HepG2 (cell line): ENCODE measurements around the gene KHK. TPM values are rescaled to one million over a fixed set of nuclear protein-coding genes. Genes with fewer than 3 reads are reported as not detected.

Source experiments
- ATAC-seq: fragments of 200-7000 bp; cut with Tn5 transposase; 3 replicates; pipeline ENCODE4 v1.9.1; 2020; ENCODE audit warnings: mild to moderate bottlenecking, moderate library complexity
- BruUV-seq: library from RNA; stranded (reverse); fragments of 400-500 nt; replicated peaks from 2 replicates; lab custom pipeline; 2021; lab: Mats Ljungman, UMichigan
- CTCF ChIA-PET: fragments of 300-600 bp; formaldehyde crosslinking; extraction: SDS; loops from one replicate; lab custom pipeline; 2021; ENCODE audit warnings: low total read pairs, inconsistent platforms, low intra/inter-chr PET ratio; lab: Yijun Ruan, JAX
- POLR2A ChIA-PET: fragments of 350-600 bp; sonication (Branson Sonifier 250); formaldehyde crosslinking; loops from one replicate; lab custom pipeline; 2020; ENCODE audit warnings: antibody characterized with exemption, inconsistent platforms; lab: Yijun Ruan, JAX
- DNase-seq: peaks from one replicate; pipeline ENCODE4 v3.0.0-alpha.2; 2015; ENCODE audit warnings: low spot score
- FAIRE-seq: peaks from 3 replicates; lab custom pipeline; 2011; peaks lifted over from hg19 to GRCh38; lab: Jason Lieb, UNC
- H2AFZ ChIP-seq: one replicate; pipeline ENCODE4 v1.6.1; 2011; ENCODE audit warnings: low read length, inconsistent platforms
- H3K27ac ChIP-seq: fragments of 300-600 bp; 3 replicates; pipeline ENCODE4 v1.8.0; 2011; ENCODE audit warnings: mixed run types, mild to moderate bottlenecking, mixed read lengths, low read length, inconsistent platforms; ENCODE audit not compliant: insufficient read depth; ENCODE audit errors: extremely low read length
- H3K27me3 ChIP-seq, 2 experiments: fragments of 200-600 bp in 1 of 2; 2 replicates in 1 of 2; 3 replicates in 1 of 2; pipeline versions ENCODE4 v1.6.0 to v1.8.0; 2011; ENCODE audit warnings: low read length in 2 of 2, mild to moderate bottlenecking in 2 of 2, moderate library complexity in 2 of 2, inconsistent platforms in 1 of 2; ENCODE audit not compliant: insufficient read depth in 2 of 2, control insufficient read depth in 1 of 2
- H3K36me3 ChIP-seq, 2 experiments: fragments of 200-600 bp in 1 of 2; replicated peaks in 1 of 2; 2 replicates in 1 of 2; 3 replicates in 1 of 2; pipeline versions ENCODE4 v1.5.1 to v1.8.0; 2011; ENCODE audit warnings: low read length in 2 of 2, inconsistent platforms in 1 of 2; ENCODE audit not compliant: insufficient read depth in 2 of 2, control insufficient read depth in 1 of 2
- H3K4me1 ChIP-seq: 2 replicates; pipeline ENCODE4 v1.5.1; 2012; ENCODE audit warnings: low read length, inconsistent platforms; ENCODE audit not compliant: insufficient read depth
- H3K4me2 ChIP-seq: 2 replicates; pipeline ENCODE4 v1.6.0; 2011; ENCODE audit warnings: low read depth, low read length, inconsistent platforms
- H3K4me3 ChIP-seq, 3 experiments: fragments of 200-600 bp in 1 of 3; sonication (generic), shearing (Covaris generic) in 1 of 3; replicated peaks in 1 of 3; 2 replicates each; pipeline ENCODE4 v1.5.1; 2011 to 2016; ENCODE audit warnings: low read length in 3 of 3, inconsistent platforms in 2 of 3, low read depth in 2 of 3, mild to moderate bottlenecking in 2 of 3, control low read depth in 1 of 3, mixed read lengths in 1 of 3; ENCODE audit not compliant: insufficient read depth in 1 of 3
- H3K79me2 ChIP-seq: one replicate; pipeline ENCODE4 v1.6.1; 2011; ENCODE audit warnings: low read length, inconsistent platforms; ENCODE audit not compliant: insufficient read depth
- H3K9ac ChIP-seq: 2 replicates; pipeline ENCODE4 v1.6.0; 2011; ENCODE audit warnings: mild to moderate bottlenecking, low read depth, low read length, inconsistent platforms; ENCODE audit not compliant: insufficient read depth
- H3K9me3 ChIP-seq: 2 replicates; pipeline ENCODE4 v1.5.1; 2012; ENCODE audit warnings: mild to moderate bottlenecking, low read length
- H4K20me1 ChIP-seq: 2 replicates; pipeline ENCODE4 v1.6.0; 2011; ENCODE audit warnings: inconsistent platforms, mild to moderate bottlenecking, low read length, moderate library complexity; ENCODE audit not compliant: insufficient read depth
- AHR ChIP-seq: IDR thresholded peaks from 2 replicates; pipeline ENCODE4 v1.6.1; 2018; ENCODE audit warnings: missing genetic modification reagents, missing compliant biosample characterization
- EED ChIP-seq: sonication (generic); formaldehyde crosslinking; IDR thresholded peaks from 2 replicates; pipeline ENCODE4 v1.5.0; 2020; ENCODE audit warnings: mild to moderate bottlenecking, missing genetic modification reagents
- FIP1L1 ChIP-seq: fragments of 200-400 bp; formaldehyde crosslinking; IDR thresholded peaks from 2 replicates; pipeline ENCODE4 v1.6.1; 2018; ENCODE audit warnings: low read depth, mild to moderate bottlenecking, low read length, moderate library complexity, borderline replicate concordance; ENCODE audit not compliant: insufficient read depth
- GATAD2A ChIP-seq: IDR thresholded peaks from 2 replicates; pipeline ENCODE4 v1.6.1; 2016
- IKZF5 ChIP-seq: IDR thresholded peaks from 2 replicates; pipeline ENCODE4 v1.6.1; 2018; ENCODE audit warnings: missing genetic modification reagents, mild to moderate bottlenecking, missing compliant biosample characterization
- KDM5B ChIP-seq: sonication (generic); formaldehyde crosslinking; IDR thresholded peaks from 2 replicates; pipeline ENCODE4 v1.4.0; 2020; ENCODE audit warnings: missing genetic modification reagents, mild to moderate bottlenecking, borderline replicate concordance
- MIER3 ChIP-seq: IDR thresholded peaks from 2 replicates; pipeline ENCODE4 v1.6.1; 2016; ENCODE audit warnings: missing compliant biosample characterization, borderline replicate concordance
- NR2F6 ChIP-seq, 2 experiments: IDR thresholded peaks; 2 replicates each; pipeline ENCODE4 v1.6.1; 2016; ENCODE audit warnings: antibody characterized with exemption in 1 of 2, mild to moderate bottlenecking in 1 of 2
- POLR2AphosphoS5 ChIP-seq: IDR thresholded peaks from 2 replicates; pipeline ENCODE4 v1.6.1; 2012; ENCODE audit warnings: low read depth, low read length
- RFXAP ChIP-seq: sonication (generic); formaldehyde crosslinking; IDR thresholded peaks from 2 replicates; pipeline ENCODE4 v1.4.0; 2020; ENCODE audit warnings: missing genetic modification reagents, borderline replicate concordance
- SALL2 ChIP-seq: sonication (generic); formaldehyde crosslinking; IDR thresholded peaks from 2 replicates; pipeline ENCODE4 v1.8.1; 2023; ENCODE audit warnings: mild to moderate bottlenecking, missing genetic modification reagents, inconsistent platforms
- SRY ChIP-seq: sonication (generic); formaldehyde crosslinking; IDR thresholded peaks from 2 replicates; pipeline ENCODE4 v1.8.0; 2022; ENCODE audit warnings: mild to moderate bottlenecking, missing genetic modification reagents
- THRA ChIP-seq: sonication (generic); formaldehyde crosslinking; IDR thresholded peaks from 2 replicates; pipeline ENCODE4 v1.4.0; 2020; ENCODE audit warnings: missing genetic modification reagents, borderline replicate concordance
- ZFY ChIP-seq: sonication (generic); formaldehyde crosslinking; IDR thresholded peaks from 2 replicates; pipeline ENCODE4 v1.4.0; 2020; ENCODE audit warnings: missing genetic modification reagents
- ZNF143 ChIP-seq: sonication (generic); formaldehyde crosslinking; IDR thresholded peaks from 2 replicates; pipeline ENCODE4 v1.4.0; 2020; ENCODE audit warnings: missing genetic modification reagents
- ZNF274 ChIP-seq: sonication (generic); formaldehyde crosslinking; IDR thresholded peaks from 2 replicates; pipeline ENCODE4 v1.5.1; 2020; ENCODE audit warnings: mild to moderate bottlenecking, missing genetic modification reagents
- ZNF3 ChIP-seq: IDR thresholded peaks from 2 replicates; pipeline ENCODE4 v1.7.0; 2017; ENCODE audit warnings: inconsistent platforms
- ZNF547 ChIP-seq: sonication (generic); formaldehyde crosslinking; IDR thresholded peaks from 2 replicates; pipeline ENCODE4 v1.5.1; 2020; ENCODE audit warnings: mild to moderate bottlenecking, missing genetic modification reagents
- WGBS: methylation state at CpG from one replicate; pipeline ENCODE4 v1.1.6; 2017; ENCODE audit warnings: low lambda C conversion rate; 5-methylcytosine and 5-hydroxymethylcytosine counted together
- in situ Hi-C: cut with HindIII; loops from 2 replicates; pipeline ENCODE4 v1.10.0; 2017; ENCODE audit warnings: low pct_unique_long_range_greater_than_20kb; ENCODE audit not compliant: extremely low pct_ligation_motif_present
- intact Hi-C: fragments of 100-400 bp; cut with micrococcal nuclease; formaldehyde crosslinking; loops from one replicate; pipeline ENCODE4 v1.10.0; 2022; ENCODE audit not compliant: unreplicated experiment
- polyA plus RNA-seq, 8 experiments: library from polyadenylated mRNA; depleted of rRNA in 3 of 8; stranded (reverse) in 7 of 8; unstranded in 1 of 8; fragments of >200 nt; fragmentation: Illumina TruSeq in 4 of 8; extraction: Trizol in 4 of 8; gene quantifications; 2 replicates each; pipeline versions ENCODE4 v1.2.1 to v1.2.3, GENCODE V29; 2011 to 2016; ENCODE audit warnings: low read depth in 4 of 8, missing spikeins in 1 of 8, mixed read lengths in 1 of 8; ENCODE audit not compliant: insufficient read depth in 1 of 8
- total RNA-seq, 5 experiments: library from RNA; depleted of rRNA; stranded (reverse); fragments of >200 nt; fragmentation: Illumina TruSeq; extraction: Trizol; gene quantifications; 2 replicates each; pipeline ENCODE4 v1.2.3, GENCODE V29; 2016; ENCODE audit warnings: low read depth in 1 of 5

KHK gene
- total and polyA plus RNA-seq, 2 of the 13 experiments (the other 11 are each of a cell fraction or from before 2014, with no cell fraction given) = 40.9 to 99.2 TPM

GRCh38 chr2:27084297-27085061 is 2.1 kb upstream of the KHK start:
- Histone ChIP-seq H2AFZ (no peak overlapping the region), H3K36me3 (no peaks in the 10 kb centered on the region; a peak in 2 of 5 replicates), H3K4me2 (peak overlapping the region; percentile 52), H3K27me3 (no peaks in the 10 kb centered on the region), H3K79me2 (peaks cover 28% of the 10 kb centered on the region), H3K9ac (peak overlapping the region; percentile 51), H3K9me3 (no peaks in the 10 kb centered on the region), H3K27ac (no peak overlapping the region), H3K4me1 (peaks cover 76% of the 10 kb centered on the region), H4K20me1 (no peaks in the 10 kb centered on the region), H3K4me3 (0 out of 6 replicates have a peak overlapping the region, but pooled peaks of 1 of the 3 experiments have one; percentile 15)
- intact Hi-C loops (loop anchor here (5.0 to 10.0 kb wide), 3 partner anchors 50 to 1163 kb away; partner anchors contain the start of gene TMEM214), in situ Hi-C loops (no loop called here)
- BruUV-seq = no TSS peak
- WGBS = 58% methylated on average over 6 of the region's 6 CpGs
- ChIA-PET CTCF (no interaction called here), POLR2A (interaction anchor here (0.9 to 9.2 kb wide), 11 partner anchors 8 to 128 kb away, joined by 3 to 106 read pairs (median 4); partner anchors contain the start of genes ABHD1, AGBL5, ATRAID and OST4)
- DNase-seq (no peak), FAIRE-seq (no peak), ATAC-seq (no peak)
- TF ChIP-seq AHR (CRISPR knock-in tag) (peak; percentile 2; the same call in 1 of the 2 replicates), FIP1L1 (no peak), ZNF274 (CRISPR knock-in tag) (no peak), SALL2 (0 out of 2 replicates have a peak, but pooled peaks have one; percentile 1), ZNF143 (0 out of 2 replicates have a peak, but pooled peaks have one; percentile 2), KDM5B (peak; percentile 19; the same call in 1 of the 2 replicates), NR2F6 (IDR thresholded peaks at IDR 0.05) (no peak), NR2F6 (CRISPR knock-in tag; IDR thresholded peaks at IDR 0.05) (0 out of 2 replicates have a peak, but pooled peaks have one; percentile 3), RFXAP (CRISPR knock-in tag) (0 out of 2 replicates have a peak, but pooled peaks have one; percentile 4), ZNF547 (0 out of 2 replicates have a peak, but pooled peaks have one; percentile 8), SRY (CRISPR knock-in tag) (0 out of 2 replicates have a peak, but pooled peaks have one; percentile 32), ZFY (CRISPR knock-in tag) (no peak), EED (0 out of 2 replicates have a peak, but pooled peaks have one; percentile 35), POLR2AphosphoS5 (peak; percentile 18; the same call in 1 of the 2 replicates), GATAD2A (CRISPR knock-in tag) (0 out of 2 replicates have a peak, but pooled peaks have one; percentile 5), ZNF3 (peak; percentile 65; the same call in 1 of the 2 replicates), MIER3 (CRISPR knock-in tag) (no peak), THRA (0 out of 2 replicates have a peak, but pooled peaks have one; percentile 13), IKZF5 (0 out of 2 replicates have a peak, but pooled peaks have one; percentile 29)
